GM10847 (cell line): ENCODE measurements around the gene RHCE.

Experiments
- POLR2A ChIP-seq: IDR thresholded peaks from 2 replicates; pipeline ENCODE4 v1.6.1; 2011; ENCODE audit not compliant: insufficient read length; ENCODE audit errors: extremely low read depth

Gene RHCE

DNA sequence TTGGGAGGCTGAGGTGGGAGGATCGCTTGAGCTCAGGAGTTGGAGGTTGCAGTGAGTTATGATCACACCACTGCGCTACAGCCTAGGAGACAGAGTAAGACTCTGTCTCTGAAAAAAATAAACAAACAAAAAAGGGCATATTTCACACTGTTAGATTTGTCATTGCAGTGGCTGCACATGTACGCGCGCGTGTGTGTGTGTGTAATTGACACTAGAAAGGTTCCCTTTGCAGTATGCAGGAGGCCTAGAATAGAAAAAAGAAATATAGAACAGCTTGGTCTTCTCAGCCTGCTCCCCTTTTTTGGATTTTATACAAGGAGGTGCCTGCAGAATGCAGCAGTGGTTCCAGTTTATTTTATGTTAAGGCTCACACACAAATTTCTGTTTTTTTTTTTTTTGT, 18.7 kb upstream of the RHCE start:
- TF ChIP-seq POLR2A: no peak

- TF ChIP-seq POLR2A: no peak
Measured at GRCh38 chr1:25437672-25438071, 17.0 kb upstream of the RHCE start.

GRCh38 chr1:25435397-25436108, 14.9 kb upstream of the RHCE start:
- no peak for TF ChIP-seq POLR2A

GRCh38 chr1:25433389-25434186, 13.0 kb upstream of the RHCE start:
- TF ChIP-seq POLR2A: no peak

DNA sequence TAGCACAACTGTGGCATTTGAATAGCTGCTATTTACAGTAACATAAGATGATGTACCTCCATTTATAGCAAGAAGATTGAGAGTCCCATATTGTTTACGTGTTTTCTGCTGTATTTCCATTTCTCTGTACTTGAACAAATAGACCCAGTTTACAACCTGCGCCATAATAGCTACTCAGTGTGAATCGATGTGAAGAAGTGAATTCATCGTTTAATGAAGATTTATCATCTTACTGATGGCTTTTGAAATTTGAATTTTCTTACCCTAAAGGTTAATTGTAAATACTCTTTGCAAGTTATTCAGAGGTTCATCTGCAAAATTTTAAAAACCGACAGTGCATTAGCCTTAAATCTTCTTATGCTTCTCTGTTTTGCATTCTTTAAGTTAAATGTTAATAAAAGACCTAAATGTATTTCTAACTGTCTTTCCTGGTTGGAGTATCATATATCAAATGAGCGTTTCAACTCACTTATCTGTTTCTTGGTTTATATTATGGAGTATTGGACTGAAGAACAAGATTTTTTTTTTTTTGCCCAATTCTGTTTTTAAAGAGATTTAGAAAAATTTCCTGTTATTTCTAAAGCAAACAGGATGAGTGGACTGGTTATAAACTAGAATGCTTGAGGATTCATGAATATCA, 12.2 kb upstream of the RHCE start:
- TF ChIP-seq POLR2A: no peak

GRCh38 chr1:25431955-25432719, 11.5 kb upstream of the RHCE start:
- TF ChIP-seq POLR2A: no peak

- TF ChIP-seq POLR2A: no peak
Measured at GRCh38 chr1:25430967-25431881, 10.6 kb upstream of the RHCE start.

- peak; percentile 68 for TF ChIP-seq POLR2A
Measured at GRCh38 chr1:25430073-25430966, 9.7 kb upstream of the RHCE start, which contains the start of gene MACO1. Gene MACO1 (plus strand): TSS chr1:25430897. CDS start chr1:25431099, 202 bp downstream.

- no peak for TF ChIP-seq POLR2A
Measured at GRCh38 chr1:25428475-25429166, 8.0 kb upstream of the RHCE start.

DNA sequence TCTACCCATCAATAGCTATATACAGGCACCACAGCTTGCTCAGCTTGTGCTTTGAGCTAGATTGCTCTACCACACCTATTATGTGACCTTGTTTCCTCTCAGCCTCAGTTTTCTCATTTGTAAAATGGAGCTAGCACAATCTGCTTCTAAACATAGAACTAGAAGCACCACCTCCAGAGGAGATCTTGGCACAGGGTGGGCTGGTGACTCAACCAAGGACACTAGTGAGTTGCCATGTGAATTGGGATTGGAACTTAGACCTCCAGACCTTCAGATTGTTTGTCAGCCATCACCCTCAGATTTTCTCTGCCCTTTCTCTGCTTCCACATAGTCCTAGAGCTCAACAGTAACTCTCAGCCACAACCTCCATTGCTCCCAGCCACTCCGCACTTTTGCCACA, 7.1 kb upstream of the RHCE start:
- no peak for TF ChIP-seq POLR2A

DNA sequence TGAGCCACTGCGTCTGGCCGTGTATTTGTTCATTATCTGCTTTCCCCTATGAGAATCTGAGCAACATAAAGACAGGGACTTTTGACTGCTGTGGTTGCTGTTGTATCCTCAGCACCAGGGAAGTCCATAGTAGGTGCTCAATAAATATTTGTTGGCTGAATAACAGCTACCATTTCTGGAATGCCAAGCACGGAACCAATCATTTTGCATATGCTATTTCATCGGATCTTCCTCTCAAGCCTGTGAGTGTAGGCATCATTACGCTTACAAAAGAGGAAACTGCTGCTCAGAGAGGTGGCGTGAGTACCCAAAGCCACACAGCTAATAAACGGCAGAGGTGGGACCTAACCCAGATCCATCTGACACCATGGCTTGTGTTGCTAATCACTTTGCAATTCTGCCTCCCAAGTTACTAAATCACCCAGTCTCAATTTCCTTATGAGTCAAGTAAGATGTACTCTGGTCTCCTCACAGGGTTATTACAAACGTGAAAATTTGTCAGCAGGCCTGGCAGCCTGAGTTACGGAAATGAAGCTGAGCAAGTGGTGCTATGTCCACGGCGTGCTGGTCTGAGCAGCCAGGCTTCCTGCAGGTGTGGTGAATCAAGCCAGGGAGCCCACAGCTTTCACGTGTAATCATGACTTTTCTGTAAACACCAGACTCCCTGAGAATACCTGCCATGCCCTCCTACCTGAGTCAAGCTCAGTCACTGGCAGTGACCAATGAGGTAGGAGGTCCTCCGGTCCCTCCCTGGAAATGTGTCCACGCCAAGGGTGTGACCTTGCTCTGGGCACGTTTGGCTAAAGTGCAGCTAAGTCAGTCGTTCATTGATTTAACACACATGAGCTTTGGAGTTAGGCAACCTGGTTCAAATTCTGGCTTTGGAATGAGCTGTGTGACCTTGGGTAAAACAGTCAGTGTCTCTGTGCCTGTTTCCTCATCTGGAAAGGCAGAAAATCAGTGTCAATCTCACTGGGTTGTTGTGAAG, 4.8 kb upstream of the RHCE start:
- no peak for TF ChIP-seq POLR2A
